Panc1 (cell line): ENCODE results near the gene AGPAT3. TPM values are rescaled to one million over a fixed set of nuclear protein-coding genes. Genes with fewer than 3 reads are reported as not detected.

Source experiments
- ATAC-seq: fragments of 200-7000 bp; cut with Tn5 transposase; 2 replicates; pipeline ENCODE4 v1.9.1; 2020; ENCODE audit warnings: mild to moderate bottlenecking, moderate library complexity
- BruUV-seq: library from RNA; stranded (reverse); fragments of 400-500 nt; replicated peaks from 2 replicates; lab custom pipeline; 2021; lab: Mats Ljungman, UMichigan
- CTCF ChIA-PET: fragments of 300-600 bp; sonication (Branson Sonifier 250); formaldehyde crosslinking; loops from one replicate; lab custom pipeline; 2022; ENCODE audit warnings: antibody characterized with exemption; lab: Charles Lee
- POLR2A ChIA-PET: fragments of 300-600 bp; sonication (Branson Sonifier 250); formaldehyde crosslinking; loops from one replicate; lab custom pipeline; 2022; ENCODE audit warnings: antibody characterized with exemption; lab: Charles Lee
- DNase-seq: peaks from one replicate; pipeline ENCODE4 v3.0.0-alpha.2; 2010; ENCODE audit warnings: low read depth, low spot score
- H3K27ac ChIP-seq: 2 replicates; pipeline ENCODE4 v1.5.1; 2011; ENCODE audit warnings: mild to moderate bottlenecking, low read length, inconsistent platforms
- H3K27me3 ChIP-seq: fragments of 200-500 bp; sonication (Bioruptor generic); 2 replicates; pipeline ENCODE4 v1.6.0; 2014; ENCODE audit warnings: low read length, inconsistent platforms; ENCODE audit not compliant: control insufficient read depth, insufficient read depth
- H3K36me3 ChIP-seq: fragments of 200-500 bp; sonication (Bioruptor generic); 2 replicates; pipeline ENCODE4 v1.5.1; 2014; ENCODE audit warnings: inconsistent platforms, mild to moderate bottlenecking, low read length, moderate library complexity; ENCODE audit not compliant: control insufficient read depth, insufficient read depth
- H3K4me1 ChIP-seq: 2 replicates; pipeline ENCODE4 v1.5.1; 2011; ENCODE audit warnings: inconsistent platforms, mild to moderate bottlenecking, low read length, moderate library complexity; ENCODE audit not compliant: control insufficient read depth, insufficient read depth
- H3K4me3 ChIP-seq, 2 experiments: 2 replicates each; pipeline ENCODE4 v1.5.1; 2011 to 2012; ENCODE audit warnings: low read depth in 2 of 2, low read length in 2 of 2, mild to moderate bottlenecking in 2 of 2, inconsistent platforms in 1 of 2, moderate library complexity in 1 of 2
- H3K9me3 ChIP-seq: fragments of 200-500 bp; sonication (Bioruptor generic); 2 replicates; pipeline ENCODE4 v1.5.1; 2014; ENCODE audit warnings: low read depth, mild to moderate bottlenecking, inconsistent platforms, low read length, moderate library complexity; ENCODE audit not compliant: control insufficient read depth, insufficient read depth
- CTCF ChIP-seq: fragments of 450-650 bp; IDR thresholded peaks from 2 replicates; pipeline ENCODE4 v1.5.1; 2017; ENCODE audit warnings: mild to moderate bottlenecking
- POLR2AphosphoS5 ChIP-seq: IDR thresholded peaks from 2 replicates; pipeline ENCODE4 v1.6.1; 2012; ENCODE audit warnings: mild to moderate bottlenecking, low read depth, low read length, moderate library complexity
- REST ChIP-seq, 2 experiments: IDR thresholded peaks; 2 replicates each; pipeline ENCODE4 v1.6.1; 2011 to 2012; ENCODE audit warnings: low read depth in 2 of 2, control low read depth in 1 of 2, low read length in 1 of 2, mild to moderate bottlenecking in 1 of 2, moderate library complexity in 1 of 2; ENCODE audit not compliant: insufficient read depth in 1 of 2
- SIN3A ChIP-seq: IDR thresholded peaks from 2 replicates; pipeline ENCODE4 v1.6.1; 2012; ENCODE audit warnings: low read depth, mild to moderate bottlenecking, low read length, moderate library complexity, borderline replicate concordance; ENCODE audit not compliant: insufficient read depth
- TCF7L2 ChIP-seq: IDR thresholded peaks from 2 replicates; pipeline ENCODE4 v1.6.1; 2011; ENCODE audit warnings: mild to moderate bottlenecking, low read depth, low read length, inconsistent platforms
- in situ Hi-C: cut with HindIII; loops from 2 replicates; pipeline ENCODE4 v1.10.0; 2016; ENCODE audit warnings: low sequenced_read_pairs, low pct_unique_long_range_greater_than_20kb
- intact Hi-C: fragments of 100-400 bp; cut with micrococcal nuclease; formaldehyde crosslinking; loops from one replicate; pipeline ENCODE4 v1.10.0; 2022; ENCODE audit not compliant: unreplicated experiment
- total RNA-seq: library from RNA; stranded (reverse); gene quantifications from one replicate; pipeline ENCODE4 v1.2.1, GENCODE V29; 2021; ENCODE audit not compliant: unreplicated experiment

The AGPAT3 gene
- total RNA-seq, 1 experiment from 2014 or later, result 40.1 TPM

DNA sequence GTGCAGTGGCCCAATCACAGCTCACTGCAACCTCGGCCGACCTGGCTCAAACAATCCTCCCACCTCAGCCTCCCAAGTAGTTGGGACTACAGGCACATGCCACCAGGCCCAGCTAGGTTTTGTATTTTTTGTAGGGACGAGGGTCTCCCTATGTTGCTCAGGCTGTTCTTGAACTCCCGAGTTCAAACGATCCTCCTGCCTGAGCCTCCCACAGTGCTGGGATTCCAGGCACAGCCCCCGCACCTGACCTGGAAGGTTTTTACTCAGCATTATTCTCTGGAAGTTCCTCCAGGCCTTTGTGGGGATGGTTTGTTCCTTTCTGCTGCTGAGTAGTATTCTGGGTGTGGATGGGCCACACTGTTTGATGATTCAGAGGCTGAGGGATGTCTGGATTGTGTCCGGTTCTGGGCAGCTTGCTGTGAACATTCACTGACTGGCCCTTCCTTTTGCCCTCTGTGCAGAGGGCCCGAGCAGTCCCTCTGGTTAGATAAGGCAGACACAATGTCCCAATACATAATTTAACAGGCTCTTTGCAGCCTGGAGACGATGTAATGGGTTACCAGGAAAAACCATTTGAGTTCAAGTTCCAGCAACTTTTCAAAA, 141.1 kb downstream of the AGPAT3 start:
- POLR2A ChIA-PET, result no interaction called here
- H3K27me3 ChIP-seq, result no peaks in the 10 kb centered on the region
- in situ Hi-C loops (no loop called here), intact Hi-C loops (no loop called here)
- H3K4me1 ChIP-seq, result no peaks in the 10 kb centered on the region
- ATAC-seq (peak; percentile 73; the same call in 1 of the 2 replicates), DNase-seq (peak; percentile 10)
- no peak overlapping the region for H3K27ac ChIP-seq
- H3K9me3 ChIP-seq, result no peaks in the 10 kb centered on the region
- CTCF ChIA-PET, result no interaction called here
- H3K4me3 ChIP-seq, result no peak overlapping the region
- TF ChIP-seq CTCF (no peak), TCF7L2 (no peak), REST (IDR thresholded peaks at IDR 0.05; ENCODE audit: insufficient read depth in 1 of 2, low read depth in 2 of 2, low read length in 1 of 2) (no peak), SIN3A (no peak), POLR2AphosphoS5 (no peak)
- no peaks in the 10 kb centered on the region for H3K36me3 ChIP-seq
- BruUV-seq, result no TSS peak

DNA sequence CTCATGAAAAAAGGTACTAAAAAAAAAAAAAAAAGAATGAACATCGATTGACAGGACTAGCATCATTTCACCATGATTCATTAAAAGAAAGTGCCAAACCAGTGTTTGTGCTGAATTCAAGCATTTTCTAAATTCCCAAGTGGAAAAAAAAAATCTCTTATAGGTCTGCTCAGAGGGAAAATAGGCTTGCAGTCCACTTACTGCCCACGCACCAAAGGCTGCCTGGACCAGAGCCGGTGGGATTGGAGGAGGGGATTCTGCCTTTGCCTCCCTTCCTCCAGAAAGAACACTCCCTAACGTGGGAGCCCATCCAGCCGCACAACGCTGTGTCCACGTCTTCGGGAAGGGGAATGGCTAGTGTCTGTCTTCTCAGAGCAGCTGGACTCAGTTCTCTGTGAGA, 141.6 kb downstream of the AGPAT3 start:
- no peaks in the 10 kb centered on the region for H3K27me3 ChIP-seq
- H3K9me3 ChIP-seq, result no peaks in the 10 kb centered on the region
- H3K27ac ChIP-seq, result no peak overlapping the region
- no peaks in the 10 kb centered on the region for H3K36me3 ChIP-seq
- ATAC-seq (no peak), DNase-seq (no peak)
- TF ChIP-seq SIN3A (no peak), REST (IDR thresholded peaks at IDR 0.05; ENCODE audit: insufficient read depth in 1 of 2, low read depth in 2 of 2, low read length in 1 of 2) (no peak)
- no peaks in the 10 kb centered on the region for H3K4me1 ChIP-seq
- POLR2A ChIA-PET, result no interaction called here
- H3K4me3 ChIP-seq, result no peak overlapping the region
- no TSS peak for BruUV-seq
- intact Hi-C loops (no loop called here), in situ Hi-C loops (no loop called here)
- CTCF ChIA-PET, result no interaction called here
